Stimulated activated naive CD4-positive, alpha-beta T cell (primary cell): Measurements from ENCODE around the gene AHRR.

Source experiments
- DNase-seq, 6 experiments: peaks; one replicate each; lab custom pipeline; 2025; lab: John Stamatoyannopoulos, UW

The AHRR gene

GRCh38 chr5:415928-416635 is 94.6 kb downstream of the AHRR start:
- DNase-seq, result no peak

- DNase-seq, result no peak
Measured at GRCh38 chr5:416636-416960, 95.1 kb downstream of the AHRR start.

GRCh38 chr5:417301-418161 is 96.0 kb downstream of the AHRR start:
- DNase-seq, result no peak

GRCh38 chr5:418162-419121 is 96.9 kb downstream of the AHRR start:
- no peak for DNase-seq

- no peak for DNase-seq
Measured at GRCh38 chr5:419970-420369, 98.5 kb downstream of the AHRR start.

- DNase-seq, result no peak
Measured at GRCh38 chr5:420632-421286, 99.2 kb downstream of the AHRR start.

- DNase-seq, result no peak
Measured at GRCh38 chr5:421287-421880, 99.9 kb downstream of the AHRR start.

- DNase-seq, result no peak
Measured at GRCh38 chr5:421901-422300, 100.4 kb downstream of the AHRR start.

- no peak for DNase-seq
Measured at GRCh38 chr5:422323-423232, 101.1 kb downstream of the AHRR start.

GRCh38 chr5:423233-423565 is 101.7 kb downstream of the AHRR start:
- no peak for DNase-seq

GRCh38 chr5:423626-424261 is 102.2 kb downstream of the AHRR start:
- DNase-seq, result no peak

- no peak for DNase-seq
Measured at GRCh38 chr5:424301-425110, 103.0 kb downstream of the AHRR start.

- DNase-seq, result no peak
Measured at GRCh38 chr5:425714-426113, 104.2 kb downstream of the AHRR start.

- no peak for DNase-seq
Measured at GRCh38 chr5:426392-426976, 105.0 kb downstream of the AHRR start.

- no peak for DNase-seq
Measured at GRCh38 chr5:427415-428087, 106.0 kb downstream of the AHRR start.

- no peak for DNase-seq
Measured at GRCh38 chr5:428219-428618, 106.7 kb downstream of the AHRR start.

- no peak for DNase-seq
Measured at GRCh38 chr5:428754-429452, 107.4 kb downstream of the AHRR start.
